Urothelium cell line (cell line): ENCODE measurements around the gene MAP7D3.

ENCODE experiments used
- DNase-seq: peaks from one replicate; pipeline ENCODE4 v3.0.0; 2011; ENCODE audit warnings: low spot score, mixed read lengths
- FAIRE-seq: peaks from 2 replicates; lab custom pipeline; 2011; peaks lifted over from hg19 to GRCh38; lab: Jason Lieb, UNC

Gene MAP7D3

DNA sequence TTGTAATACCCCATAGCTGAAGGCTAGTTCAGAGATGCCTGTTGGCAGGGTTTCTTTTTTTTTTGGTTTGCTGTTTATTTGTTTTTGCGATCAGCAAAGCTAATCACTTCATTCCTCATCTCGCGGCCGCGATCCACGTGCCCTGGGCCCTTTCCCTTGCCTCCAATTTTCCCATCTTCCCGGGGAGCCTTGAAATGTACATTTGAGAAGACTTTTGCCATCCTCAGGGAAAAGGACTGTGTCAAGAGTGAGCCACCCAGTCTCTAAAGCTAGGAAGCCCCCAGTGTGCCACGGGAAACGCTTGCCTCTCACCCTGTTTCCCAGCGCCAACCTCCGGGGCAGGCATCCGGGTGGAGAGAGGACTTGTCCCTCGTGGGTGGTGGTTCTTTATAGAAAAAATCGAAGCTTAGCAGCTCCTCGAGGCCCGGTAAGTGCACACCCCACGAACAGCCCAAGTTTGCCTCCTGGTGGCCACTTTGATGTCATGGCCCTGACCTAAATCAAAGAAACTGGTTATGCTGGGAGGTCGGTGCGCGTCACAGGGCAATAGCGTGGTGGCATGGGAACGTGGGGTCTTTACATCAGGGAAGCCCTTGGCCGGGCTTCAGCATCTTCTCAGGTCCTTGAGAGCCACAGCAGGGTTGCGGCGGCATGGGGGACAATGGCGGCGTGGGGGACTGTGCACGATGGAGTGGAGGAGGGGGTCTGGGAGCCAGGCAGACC lies 42.0 kb downstream of the MAP7D3 start:
- DNase-seq (no peak), FAIRE-seq (no peak)

DNA sequence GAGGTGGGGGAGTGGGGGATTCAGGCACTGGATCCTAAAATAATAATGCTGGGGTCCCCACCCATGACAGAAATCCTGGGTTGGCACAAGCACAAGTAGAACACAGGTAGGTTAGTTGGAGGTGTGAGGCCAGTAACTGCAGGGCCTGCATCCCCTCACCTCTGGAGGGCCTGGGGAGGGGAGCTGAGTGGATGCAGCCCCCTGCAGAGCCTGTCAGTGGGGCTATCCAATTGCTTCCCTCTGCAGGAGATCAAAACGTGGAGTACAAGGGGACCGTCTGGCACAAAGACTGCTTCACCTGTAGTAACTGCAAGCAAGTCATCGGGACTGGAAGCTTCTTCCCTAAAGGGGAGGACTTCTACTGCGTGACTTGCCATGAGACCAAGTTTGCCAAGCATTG lies 43.7 kb downstream of the MAP7D3 start:
- DNase-seq (no peak), FAIRE-seq (no peak)

DNA sequence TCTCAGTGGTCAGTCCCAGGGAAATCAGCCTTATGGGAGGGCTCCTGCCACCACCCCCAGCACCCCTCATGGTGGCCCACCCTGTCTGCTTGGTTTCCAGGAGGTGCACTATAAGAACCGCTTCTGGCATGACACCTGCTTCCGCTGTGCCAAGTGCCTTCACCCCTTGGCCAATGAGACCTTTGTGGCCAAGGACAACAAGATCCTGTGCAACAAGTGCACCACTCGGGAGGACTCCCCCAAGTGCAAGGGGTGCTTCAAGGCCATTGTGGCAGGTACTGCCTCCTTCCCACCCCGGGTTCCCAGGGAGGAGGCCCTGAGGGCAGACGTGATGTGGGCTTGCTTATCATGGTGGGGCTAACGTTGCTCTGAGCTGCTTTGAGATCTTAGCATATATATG lies 44.3 kb downstream of the MAP7D3 start:
- DNase-seq (no peak), FAIRE-seq (no peak)

DNA sequence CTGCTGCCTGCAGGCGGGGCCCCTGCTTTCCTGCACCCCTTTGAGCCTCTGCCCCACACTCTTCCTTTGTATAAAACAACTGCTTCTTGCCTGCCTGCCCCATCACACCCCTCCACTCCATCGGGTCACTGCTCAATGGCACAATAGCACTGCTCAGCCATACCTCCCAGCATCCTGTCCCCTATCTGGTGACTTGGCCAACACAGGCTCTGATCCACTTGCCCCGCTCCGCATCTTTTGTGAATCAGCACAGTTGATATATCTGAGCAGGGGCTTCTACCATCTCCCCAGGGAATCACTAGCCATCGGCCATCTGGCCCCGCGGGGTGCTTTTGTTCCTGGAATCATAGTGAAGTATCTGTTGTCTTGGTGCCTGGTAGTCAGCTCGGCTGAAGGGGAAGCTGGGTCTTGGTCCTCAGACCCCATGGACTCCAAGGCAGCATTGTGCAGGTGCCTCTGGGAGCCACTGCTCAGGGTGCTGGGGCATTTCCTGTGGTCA lies 45.3 kb downstream of the MAP7D3 start:
- DNase-seq (no peak), FAIRE-seq (no peak)

DNA sequence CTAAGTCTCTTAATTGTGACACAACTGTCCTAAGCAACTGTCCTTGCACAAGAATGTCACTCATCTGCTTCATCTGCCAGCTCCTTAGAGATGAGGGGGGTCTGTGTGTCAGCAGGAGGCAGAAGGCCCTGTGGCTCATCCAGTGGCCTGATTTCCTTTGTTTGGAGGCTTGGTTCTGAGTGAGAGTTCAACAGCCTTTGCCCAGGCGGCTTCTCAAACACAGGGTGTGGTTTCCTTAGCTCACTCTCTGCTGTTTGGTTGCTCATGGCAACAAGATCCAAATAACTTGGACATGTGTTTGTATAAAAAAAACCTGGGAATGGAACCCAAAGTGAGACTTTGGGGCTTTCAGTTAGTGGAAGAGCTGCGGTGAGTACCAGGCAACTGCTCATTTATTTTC lies 46.6 kb downstream of the MAP7D3 start:
- no peak for DNase-seq
- FAIRE-seq: no peak

DNA sequence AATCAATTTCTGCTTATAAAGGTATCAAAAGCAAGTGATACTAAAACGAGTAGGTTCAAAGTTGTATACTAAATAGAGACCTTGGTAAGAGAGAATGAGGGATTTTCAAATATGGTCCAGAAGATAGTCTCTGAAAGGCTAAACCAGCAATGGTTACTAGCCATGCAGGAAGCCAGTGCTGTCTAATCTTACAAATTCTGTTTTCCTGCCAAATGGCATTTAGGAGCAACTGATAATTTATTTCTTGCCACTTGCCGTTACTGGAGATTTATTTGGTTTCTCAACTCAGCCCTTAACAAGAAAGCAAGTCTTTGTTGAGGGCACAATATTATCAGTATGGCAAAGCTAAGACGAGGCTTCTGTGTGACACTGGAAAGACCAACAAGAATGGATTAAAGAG lies 47.2 kb downstream of the MAP7D3 start:
- no peak for FAIRE-seq
- DNase-seq: no peak

DNA sequence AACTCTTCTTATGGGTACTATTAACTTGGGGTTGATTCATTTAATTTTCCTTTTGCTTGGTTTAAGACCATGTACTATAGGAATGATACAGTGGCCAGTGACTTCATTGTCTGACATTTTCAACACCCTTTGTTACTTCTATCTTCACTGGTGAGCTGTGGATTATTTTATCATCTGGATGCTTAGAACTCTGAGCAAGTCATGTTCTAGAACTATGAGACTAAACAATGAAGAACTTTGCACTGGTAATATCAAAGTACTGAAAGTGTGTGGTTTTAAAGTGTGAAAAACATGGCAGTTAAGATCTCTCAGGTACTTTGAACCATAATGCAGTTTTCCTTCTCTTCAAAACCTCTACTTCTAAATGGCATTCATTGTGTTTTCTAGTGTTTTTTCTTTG lies 47.8 kb downstream of the MAP7D3 start:
- FAIRE-seq: no peak
- no peak for DNase-seq

DNA sequence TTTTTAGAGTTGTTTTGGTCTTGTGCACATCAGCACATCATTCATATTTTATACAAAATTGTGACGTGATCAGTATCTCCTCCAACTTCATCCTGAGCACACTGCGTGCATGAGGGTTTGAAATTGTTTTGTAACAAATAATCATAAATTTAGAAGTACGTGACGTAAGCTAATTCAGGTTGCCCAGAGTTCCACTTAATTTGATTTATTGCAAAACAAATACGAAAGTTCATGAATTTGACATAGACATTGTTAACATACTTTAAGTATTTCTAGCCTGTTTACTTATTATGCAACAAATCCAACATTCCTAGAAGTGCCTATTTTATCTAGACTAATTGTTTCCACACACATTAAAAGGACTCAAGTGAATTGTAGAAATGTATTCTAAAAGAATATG lies 48.3 kb downstream of the MAP7D3 start:
- DNase-seq (no peak), FAIRE-seq (no peak)

DNA sequence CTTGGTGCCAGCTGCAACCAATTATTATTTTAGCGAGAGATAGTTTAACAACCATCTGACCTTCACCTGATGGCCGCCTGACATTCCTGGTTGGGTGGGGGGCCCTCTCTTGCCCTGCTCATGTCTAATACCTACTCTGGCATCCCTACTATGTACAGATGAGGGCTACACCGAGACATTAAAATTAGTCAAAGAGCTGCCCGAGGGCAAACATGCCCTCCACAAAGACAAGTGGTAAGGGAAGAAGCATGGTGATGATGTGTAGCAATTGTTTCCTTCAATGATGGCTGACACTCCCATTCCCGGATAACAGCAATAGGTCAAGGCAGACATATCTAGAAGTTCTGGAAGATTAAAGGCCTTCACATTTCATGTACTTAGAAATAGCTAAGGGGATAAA lies 49.6 kb downstream of the MAP7D3 start:
- no peak for DNase-seq
- FAIRE-seq: no peak

DNA sequence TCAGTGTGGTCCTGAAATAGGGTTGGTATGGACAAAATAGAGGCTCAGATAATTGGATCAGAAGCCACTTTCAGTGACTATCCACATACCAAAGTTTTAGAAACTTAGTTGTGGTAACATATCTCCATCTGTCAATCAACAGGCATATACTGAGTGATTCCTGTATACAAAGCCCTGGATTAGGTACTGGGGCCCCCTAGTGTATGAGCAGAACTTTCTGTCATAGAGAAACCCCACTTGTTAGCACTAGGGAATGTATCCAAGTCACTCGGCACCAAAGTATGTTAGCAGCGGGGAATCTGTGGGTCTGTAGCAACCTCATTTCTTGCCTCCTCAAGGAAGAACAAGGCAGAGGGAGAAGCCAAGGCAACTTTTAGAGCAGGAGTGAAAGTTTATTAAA lies 50.7 kb downstream of the MAP7D3 start:
- no peak for FAIRE-seq
- no peak for DNase-seq

DNA sequence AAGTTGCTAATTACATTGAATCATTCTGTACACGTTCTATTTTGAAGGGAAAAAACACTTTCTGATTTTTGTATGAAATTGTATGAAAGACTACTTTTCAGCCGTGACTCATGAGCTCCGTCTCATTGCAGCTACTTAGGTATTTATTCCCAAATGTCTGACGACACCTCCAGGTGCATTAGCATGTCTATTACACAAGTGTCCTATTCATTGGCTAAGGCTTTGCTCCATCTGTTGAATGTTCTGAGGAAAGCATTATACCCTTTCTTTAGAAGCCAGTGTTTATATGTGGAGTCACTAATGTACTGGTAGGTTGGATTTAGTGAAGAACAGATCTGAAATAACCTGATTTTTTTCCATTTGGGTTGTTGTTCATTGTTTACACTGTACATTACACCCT lies 51.8 kb downstream of the MAP7D3 start:
- FAIRE-seq (no peak), DNase-seq (no peak)

DNA sequence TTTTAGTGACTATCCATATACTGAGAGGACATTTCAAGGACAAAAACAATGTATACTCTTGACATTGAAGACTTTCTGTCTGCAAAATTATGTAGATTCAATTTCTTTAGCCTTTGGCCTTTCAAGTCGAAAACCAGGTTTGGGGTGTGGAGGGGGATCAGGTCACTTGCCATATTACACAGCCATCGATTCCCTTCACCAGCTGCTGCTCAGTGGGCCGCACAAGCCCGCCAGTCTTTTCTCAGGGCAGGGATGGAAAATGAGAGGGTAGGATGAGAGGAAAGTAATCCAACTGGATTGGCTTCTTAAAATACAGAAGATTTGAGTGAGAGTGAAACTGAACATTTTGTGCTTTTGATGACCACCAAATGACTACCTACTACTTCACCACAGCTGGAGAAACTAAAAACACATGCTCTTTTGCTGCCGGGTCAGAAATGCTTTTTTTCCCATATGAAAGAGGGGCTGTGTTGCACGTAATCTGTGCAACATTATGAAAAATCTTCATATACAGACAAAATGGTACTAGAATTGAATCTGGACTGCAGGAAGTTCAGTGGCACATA lies 52.4 kb downstream of the MAP7D3 start:
- FAIRE-seq: no peak
- no peak for DNase-seq

DNA sequence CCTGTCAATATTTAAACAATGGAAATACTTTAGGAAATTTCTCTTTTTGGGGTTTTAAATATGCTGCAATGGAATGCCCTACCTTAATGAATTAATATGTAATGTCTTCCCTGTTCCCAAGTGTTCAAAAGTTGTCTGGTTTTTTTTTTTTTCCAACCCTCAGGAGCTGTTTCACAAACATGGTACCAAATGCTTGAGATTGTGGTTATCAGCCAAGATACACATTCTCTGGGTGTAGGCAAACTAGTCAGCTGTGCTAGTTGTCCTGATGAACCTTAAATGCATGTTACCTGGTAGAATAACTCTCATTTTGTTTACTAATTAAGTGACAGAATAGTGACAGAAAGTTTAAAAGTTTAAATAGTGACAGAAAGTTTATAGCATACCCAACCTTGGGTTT lies 53.2 kb downstream of the MAP7D3 start:
- FAIRE-seq (no peak), DNase-seq (no peak)

DNA sequence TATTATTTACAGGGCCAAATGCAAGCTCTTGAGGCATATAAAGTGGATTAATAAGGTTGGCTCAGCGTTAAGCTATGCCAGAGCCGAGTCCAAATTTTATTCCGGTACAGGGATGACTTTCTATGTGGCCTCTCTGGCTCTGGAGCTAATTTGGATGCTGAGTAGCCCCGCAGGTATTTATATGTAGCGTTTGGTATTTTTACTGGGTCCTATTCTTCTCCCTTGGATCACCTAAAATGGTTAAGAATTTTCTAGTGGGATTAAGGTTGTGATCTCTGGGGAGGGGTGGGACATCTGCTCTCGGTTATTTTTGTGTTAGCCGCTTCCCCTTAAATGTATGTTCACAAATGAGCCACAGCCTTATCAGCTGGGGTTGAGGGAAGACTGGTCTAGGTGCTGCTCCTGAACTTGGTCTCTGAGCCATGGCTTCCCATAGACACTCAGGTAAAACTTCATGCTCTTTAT lies 54.5 kb downstream of the MAP7D3 start:
- no peak for FAIRE-seq

DNA sequence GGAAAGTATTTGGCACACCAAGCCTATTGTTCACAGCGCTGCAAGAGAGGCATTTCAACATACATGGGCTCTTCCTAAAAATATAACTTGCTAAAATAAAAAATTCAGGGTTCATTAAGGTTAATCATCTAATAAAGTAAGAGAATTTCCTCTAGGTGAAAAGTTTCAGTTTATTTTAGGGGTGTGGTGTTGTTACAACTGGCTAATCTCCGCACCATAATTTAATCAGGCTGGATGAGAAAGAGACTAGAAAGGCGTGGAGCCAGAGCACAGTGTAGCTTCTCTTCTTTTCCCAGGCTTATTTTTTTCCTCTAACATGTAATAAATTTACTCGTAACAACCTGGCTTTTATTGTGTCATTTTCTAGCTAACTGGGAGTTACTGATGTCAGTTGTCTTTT lies 56.0 kb downstream of the MAP7D3 start:
- DNase-seq: no peak
- no peak for FAIRE-seq

More for the DNA sequence above, 54.5 kb downstream of the MAP7D3 start:
- DNase-seq: no peak

DNA sequence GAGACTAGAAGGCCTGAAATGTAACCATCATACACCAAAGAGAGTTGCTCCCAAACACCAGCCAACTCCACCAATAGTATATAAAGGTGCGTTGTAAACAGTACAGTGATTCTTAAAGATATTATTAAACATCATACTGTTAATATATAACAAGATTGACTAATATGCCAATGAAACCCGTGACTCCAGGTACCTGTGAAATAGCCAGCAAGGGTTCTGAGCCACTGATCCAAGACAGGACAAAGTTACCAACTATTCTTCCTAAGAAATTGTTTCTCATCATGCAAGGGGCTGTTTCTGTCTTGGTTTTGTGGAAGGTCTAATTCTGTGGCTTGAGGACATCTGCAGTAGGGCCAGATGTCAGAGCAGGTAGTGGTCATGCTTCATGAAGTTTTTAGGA lies 56.7 kb downstream of the MAP7D3 start:
- FAIRE-seq: no peak
- no peak for DNase-seq

DNA sequence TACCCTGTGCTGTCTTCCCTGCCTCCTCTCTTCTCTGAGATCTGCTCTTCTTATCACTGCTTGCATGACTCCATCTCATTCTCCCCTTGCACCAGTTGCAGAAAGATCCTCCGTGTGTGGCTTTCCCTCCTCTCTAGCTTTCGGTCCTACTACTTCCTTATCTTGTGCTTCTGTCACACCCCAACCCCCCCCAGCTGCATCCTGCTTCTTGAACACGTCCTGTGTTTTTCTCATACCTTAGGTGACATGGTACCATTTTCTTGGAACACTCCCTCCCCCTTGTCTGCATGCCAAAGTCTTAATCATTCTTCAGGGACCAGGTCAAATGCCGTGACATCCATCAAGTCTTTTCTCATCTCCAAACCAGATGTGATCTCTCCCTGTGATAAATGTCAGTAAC lies 57.4 kb downstream of the MAP7D3 start:
- no peak for FAIRE-seq
- DNase-seq: no peak

DNA sequence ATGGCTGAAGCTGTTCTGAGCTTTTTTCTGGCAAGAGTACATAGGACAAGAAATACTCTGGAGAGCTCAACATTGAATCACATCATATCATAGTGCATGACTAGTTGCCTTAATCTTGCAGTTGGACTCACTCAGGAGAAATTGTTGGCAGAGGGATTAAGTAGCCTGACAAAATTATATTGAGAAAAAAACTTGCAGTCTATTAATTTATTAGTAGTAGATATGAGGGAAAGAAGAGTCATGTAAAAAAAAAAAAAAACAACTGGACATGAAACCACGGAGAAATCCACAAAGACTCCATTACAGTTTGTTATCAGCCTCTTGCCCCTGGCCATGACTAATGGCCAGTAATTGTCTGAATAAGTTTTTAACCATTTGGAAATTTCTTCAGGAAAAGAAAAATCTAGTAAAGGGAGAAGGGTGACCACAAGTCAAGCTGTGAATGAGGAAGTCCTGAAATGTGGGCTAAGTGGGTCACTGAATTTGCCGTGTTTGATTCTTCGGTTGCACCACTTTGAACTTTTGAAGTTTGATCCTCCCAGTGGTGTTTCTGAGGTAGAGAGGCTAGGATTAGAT lies 58.3 kb downstream of the MAP7D3 start:
- DNase-seq: no peak

DNA sequence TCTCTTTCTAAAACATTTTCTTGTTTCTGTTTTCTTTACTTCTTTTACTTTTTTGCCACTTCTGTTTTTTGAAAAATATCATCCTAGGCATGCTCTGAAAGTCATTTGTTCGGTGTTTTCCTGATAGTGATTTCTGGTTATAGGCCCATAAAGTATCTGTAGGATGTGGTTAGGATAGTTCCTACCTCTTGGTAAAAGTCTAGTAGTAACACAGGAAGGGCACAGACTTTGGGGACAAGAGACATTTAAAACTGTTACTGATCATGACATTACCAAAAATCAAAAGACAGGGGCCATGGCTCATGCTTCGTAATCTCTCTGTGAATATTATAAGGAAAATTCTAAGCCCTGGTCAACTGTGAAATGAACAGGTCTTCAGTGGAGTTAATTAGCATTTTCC lies 59.1 kb downstream of the MAP7D3 start:
- no peak for DNase-seq

More for the DNA sequence above, 58.3 kb downstream of the MAP7D3 start:
- FAIRE-seq: no peak

DNA sequence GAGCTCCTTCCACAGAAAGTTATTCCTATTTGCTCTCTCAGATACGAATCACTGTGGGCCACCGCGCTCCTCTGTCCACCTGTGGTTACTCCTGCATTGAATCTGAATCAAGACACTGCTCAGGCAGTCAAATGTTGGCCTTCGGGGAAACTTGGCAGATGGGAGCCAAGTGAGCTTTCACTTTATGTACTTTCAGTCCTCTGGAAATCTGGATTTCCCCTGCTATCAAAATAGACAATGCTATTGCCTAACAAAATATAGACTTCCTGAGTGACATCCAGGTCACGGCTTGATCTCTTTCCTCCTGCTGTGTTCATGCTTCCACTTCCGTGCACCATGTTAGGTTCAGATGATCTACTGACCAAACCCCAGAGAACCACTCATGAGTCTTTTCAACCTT lies 60.0 kb downstream of the MAP7D3 start:
- FAIRE-seq (no peak), DNase-seq (no peak)

More for the DNA sequence above, 59.1 kb downstream of the MAP7D3 start:
- no peak for FAIRE-seq

DNA sequence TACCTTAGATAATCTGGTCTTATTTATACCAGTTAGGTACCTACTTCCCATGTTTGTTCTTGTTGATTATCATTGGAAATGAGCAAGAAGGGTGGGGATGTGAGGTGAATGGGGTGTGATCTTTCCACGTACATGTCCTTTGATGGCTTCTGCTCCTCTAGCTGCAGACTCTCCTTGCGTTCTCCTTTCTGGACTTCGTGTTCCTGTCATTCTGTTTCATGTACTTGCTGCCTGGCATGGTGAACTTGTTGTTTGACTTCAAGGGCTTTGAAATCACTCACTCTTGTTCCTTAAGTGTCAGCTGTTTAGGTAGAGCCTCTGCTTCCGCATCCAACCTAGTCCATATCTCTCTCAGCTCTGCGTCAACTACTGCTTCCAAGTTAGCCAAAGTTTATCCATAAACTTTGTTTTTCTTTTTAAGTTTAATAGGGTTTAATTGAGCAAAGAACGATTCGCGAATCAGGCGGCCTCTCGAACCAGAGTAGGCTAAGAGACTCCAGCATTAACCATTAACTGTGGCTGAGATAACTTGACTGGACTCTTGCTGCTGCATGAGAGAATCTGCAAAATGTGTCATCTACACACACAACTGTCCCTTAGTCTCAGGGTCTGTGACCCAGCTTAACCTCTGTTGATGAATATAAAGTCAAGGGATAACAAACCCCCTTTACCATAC lies 61.0 kb downstream of the MAP7D3 start:
- FAIRE-seq (no peak), DNase-seq (no peak)

DNA sequence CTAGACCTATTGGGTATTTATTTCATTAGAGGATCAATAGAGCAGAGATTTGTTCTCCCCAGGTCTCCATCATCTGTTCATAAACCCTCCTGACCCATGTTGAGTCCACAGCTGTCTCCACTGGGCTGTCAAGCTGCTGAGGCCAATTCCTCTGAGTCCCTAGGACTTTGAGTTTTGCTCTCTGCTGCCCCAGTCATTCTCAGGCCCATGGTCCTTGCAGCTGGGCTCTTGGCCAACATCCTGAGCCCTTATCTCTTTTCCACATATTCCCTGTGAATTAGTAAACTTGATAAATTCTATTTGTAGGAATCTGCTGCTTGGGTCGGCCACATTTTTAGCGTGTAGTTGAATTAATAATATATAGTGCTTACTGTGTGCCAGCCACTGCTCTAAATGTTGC lies 62.0 kb downstream of the MAP7D3 start:
- no peak for FAIRE-seq
- DNase-seq: no peak
